CD4-positive, alpha-beta T cell treated with Interferon alpha-2 for 1 hour (primary cell): Measurements from ENCODE around the gene SYVN1.
A peak's percentile ranks its signal among the peaks of the same experiment; 100 is the strongest.
"Not testable (repeated sequence)": the region's sequence is repeated elsewhere in the genome, so short reads cannot be mapped to it uniquely, and the experiment has no call there.

Experiments
- DNase-seq, 2 donors: peaks; one replicate each; pipeline ENCODE4 v3.0.0-alpha.2; 2020 to 2022

SYVN1 gene

GRCh38 chr11:65134240-65134951 lies at the start of gene SYVN1:
Gene SYVN1 (minus strand): TSS chr11:65134519. CDS start chr11:65133601, 918 bp downstream.
- DNase-seq: peak; percentile 88 to 93

DNA sequence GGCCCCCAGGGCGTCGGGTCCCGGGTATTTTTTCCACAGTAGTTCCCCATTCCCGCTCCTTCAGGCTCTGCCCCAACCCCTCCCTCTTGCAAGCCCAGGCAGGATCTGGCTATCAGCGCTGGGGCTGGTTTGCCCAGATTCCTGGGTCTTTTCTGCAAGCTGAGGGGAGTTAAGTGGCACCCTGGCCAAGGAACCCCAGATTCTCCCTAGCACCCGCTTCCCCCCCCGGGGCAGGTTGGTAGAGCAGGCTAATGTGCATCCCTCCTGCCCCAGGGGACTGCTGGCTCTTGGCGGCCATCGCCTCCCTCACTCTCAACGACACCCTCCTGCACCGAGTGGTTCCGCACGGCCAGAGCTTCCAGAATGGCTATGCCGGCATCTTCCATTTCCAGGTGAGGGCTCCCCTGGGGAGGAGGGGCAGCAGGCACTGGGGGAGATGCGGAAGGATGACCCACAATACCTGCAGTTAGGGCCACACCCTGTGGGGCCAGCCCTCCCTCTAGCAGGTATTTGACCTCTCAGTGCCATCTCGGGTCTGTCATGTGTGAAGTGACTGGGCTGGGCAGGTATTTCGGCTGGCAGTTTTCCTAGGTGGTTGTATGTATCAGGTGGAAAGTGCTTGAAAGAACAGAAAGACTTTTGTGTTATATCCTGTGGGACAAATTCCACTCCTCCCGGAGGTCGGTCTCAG lies 49.0 kb upstream of the SYVN1 start:
- DNase-seq: no peak

DNA sequence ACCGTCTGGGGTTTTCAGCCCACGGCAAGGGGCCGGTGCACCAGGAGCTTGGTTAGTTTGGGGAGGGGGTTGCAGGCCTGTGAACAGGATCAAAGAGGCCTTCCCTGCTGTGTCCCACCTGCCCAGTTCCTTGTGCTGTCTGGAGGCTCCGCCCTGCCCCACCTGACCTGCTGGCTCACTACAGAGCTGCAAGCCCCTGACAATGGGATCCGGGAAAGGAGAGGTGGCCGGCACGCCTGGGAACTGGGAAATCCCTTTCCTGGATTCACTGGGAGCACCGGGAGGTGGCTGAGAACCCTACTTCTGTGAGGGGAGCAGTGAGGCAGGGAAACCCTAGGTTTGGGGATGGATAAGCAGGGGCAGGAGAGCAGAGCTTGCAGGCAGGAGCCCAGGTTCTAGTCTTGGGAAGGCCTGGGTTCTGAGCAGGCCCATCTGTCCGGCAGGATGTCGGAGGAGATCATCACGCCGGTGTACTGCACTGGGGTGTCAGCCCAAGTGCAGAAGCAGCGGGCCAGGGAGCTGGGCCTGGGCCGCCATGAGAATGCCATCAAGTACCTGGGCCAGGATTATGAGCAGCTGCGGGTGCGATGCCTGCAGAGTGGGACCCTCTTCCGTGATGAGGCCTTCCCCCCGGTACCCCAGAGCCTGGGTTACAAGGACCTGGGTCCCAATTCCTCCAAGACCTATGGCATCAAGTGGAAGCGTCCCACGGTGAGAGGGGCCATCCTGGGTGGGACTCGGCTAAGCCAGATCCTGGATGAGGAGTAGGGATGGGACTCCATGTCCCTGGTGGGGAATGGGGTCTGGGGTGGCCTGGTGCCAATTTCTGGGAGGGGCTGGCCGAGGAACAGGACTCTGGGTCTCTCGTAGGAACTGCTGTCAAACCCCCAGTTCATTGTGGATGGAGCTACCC lies 48.2 kb upstream of the SYVN1 start:
- no peak for DNase-seq

GRCh38 chr11:65181569-65182257 lies 47.4 kb upstream of the SYVN1 start, which contains the start of gene CAPN1:
Gene CAPN1 (plus strand): TSS chr11:65181928. CDS start chr11:65182702, 774 bp downstream.
- DNase-seq: peak; percentile 60 to 83

DNA sequence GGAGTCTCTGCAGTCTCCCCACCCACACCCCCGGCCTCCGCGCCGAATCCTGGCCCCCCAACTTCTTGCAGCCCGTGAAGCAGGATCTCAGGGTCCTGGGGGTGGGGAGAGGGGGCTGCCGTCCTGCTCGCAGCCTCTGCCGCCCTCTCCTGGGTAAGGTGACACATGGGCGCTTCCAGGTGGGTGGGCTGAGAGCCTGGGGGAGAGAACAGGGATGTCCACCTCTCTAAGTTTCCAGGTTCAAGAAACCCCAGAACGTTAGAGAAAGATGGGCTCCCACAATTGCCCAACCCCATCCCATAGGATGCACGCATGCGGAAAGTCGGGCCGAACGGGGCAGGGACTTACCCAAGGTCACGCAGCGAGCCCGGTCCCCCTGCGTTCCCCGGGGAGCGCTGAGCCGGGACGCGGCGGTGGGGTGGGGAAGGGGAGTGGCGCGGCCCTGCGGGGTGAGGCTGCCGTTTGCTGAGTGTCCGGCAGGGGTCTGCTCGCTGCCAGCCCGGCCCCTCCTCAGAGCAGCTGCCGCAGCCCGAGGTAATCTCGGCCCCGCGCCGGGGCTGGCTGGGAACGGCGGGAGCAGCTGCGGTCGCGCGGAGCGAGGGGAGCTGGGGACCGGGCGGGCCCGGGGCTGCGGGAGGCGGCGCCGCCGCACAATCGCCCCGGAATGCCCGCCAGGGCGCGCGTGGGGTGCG lies 46.7 kb upstream of the SYVN1 start:
- DNase-seq: peak; percentile 59 to 66

DNA sequence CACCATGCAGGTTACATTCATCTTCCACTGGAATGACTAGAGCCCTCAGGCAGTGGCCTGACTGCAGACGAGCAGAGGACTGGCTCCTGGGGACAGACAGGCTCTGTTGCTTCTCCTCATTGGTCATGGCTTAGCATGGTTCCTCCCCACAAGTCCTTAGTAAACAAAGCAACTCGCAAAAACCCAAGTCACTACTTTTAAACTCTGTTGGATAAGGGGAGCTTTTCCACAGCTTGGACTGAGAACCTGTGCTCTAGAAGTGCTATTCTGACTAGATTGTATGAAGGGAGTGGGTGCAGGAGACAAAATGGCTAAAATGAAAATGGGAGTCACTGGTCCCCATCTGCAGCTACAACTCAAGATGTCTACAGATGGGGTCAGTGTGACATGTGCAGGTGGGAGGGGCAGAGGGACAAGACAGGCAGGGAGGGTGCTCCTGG lies 40.3 kb upstream of the SYVN1 start:
- DNase-seq: not testable (repeated sequence)

DNA sequence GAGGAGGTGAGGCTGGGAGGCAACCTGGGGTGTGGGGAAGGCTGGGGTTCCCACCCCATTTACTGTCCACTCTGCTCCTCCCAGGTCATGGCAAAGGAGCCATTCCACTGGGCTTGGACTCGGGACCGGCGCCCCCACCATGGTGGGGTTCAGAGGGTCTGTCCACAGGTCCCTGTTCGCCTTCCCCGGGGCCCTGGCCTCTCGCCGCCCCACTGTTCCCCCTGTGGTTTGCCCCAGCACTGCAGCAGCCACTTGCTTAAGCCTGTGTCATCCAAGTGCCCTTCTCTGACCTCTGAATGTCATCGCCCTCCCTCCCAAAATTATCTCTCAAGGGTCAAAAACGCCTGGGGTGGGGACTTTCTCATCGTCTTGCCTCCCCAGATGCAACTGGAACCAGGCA lies 38.3 kb upstream of the SYVN1 start:
- DNase-seq: no peak

DNA sequence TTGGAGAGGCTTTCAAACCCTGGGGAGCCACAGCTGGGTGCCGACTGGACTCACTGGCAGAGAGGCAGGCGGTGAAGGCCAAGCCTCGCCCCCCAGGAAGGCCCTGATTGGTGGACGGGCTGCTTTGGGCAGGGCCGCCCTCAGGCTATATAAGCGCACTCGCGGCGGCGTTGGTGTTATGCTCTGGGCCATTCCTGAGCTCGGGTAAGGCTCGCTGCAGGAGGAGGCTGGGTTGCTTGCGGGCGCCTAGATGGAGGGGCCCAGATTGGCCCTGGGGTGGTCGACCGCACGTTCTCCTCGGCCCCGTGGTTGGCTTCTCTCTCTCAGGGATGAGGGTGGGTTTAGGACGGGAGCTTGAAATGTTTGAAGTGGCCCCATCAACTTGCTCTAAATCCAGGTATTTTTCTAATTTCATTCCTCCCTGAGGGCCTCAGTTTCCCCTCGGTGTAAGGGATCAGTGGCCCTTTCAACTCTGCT lies 35.8 kb upstream of the SYVN1 start, which contains the start of gene SPDYC:
TSS of gene SPDYC (plus strand) at position 176 of the 477 bp plus-strand sequence. CDS start 1,125 bp downstream, outside the sequence.
- DNase-seq: no peak

DNA sequence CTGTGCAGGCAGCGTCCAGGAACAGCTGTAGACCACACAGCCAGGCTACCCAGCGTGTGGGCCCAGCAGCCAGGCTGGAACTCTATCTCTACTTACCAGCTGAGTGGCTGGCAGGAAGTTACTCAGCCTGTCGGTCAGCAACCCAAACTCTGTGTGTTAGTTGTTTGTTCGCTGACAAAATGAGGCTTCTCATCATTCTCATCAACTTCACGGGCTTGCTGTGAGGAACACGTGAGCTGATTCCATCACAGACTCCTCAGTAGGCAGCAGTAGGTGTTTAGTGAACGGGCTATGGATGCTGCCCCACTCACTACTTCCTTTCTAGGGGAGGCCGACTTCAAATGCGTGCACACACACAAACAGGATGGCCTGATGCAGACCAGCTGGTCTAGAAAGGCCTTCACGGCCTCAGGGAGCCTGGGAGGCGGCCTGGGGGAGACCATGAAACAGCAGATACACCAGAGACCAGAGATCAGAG lies 34.9 kb upstream of the SYVN1 start:
- DNase-seq: no peak

- no peak for DNase-seq
Observed at GRCh38 chr11:65167656-65168055, 33.3 kb upstream of the SYVN1 start.

DNA sequence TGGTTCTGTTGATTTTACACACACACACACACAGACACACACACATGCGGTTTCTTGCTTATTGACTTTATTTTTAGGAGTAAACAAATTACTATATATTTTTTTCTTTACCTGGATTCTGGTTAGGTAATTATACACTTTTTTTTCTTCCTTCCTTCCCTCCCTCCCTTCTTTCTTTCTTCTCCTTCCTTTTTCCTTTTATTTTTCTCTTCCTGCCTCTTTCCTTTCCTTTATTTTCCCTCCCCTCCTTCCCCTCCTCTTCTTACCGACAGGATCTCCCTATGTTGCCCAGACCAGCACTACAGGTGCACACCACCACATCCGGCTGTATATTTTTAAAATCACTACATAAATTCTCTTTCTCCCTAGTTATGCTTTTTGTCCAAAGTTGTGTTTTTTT lies 32.6 kb upstream of the SYVN1 start:
- DNase-seq: no peak

DNA sequence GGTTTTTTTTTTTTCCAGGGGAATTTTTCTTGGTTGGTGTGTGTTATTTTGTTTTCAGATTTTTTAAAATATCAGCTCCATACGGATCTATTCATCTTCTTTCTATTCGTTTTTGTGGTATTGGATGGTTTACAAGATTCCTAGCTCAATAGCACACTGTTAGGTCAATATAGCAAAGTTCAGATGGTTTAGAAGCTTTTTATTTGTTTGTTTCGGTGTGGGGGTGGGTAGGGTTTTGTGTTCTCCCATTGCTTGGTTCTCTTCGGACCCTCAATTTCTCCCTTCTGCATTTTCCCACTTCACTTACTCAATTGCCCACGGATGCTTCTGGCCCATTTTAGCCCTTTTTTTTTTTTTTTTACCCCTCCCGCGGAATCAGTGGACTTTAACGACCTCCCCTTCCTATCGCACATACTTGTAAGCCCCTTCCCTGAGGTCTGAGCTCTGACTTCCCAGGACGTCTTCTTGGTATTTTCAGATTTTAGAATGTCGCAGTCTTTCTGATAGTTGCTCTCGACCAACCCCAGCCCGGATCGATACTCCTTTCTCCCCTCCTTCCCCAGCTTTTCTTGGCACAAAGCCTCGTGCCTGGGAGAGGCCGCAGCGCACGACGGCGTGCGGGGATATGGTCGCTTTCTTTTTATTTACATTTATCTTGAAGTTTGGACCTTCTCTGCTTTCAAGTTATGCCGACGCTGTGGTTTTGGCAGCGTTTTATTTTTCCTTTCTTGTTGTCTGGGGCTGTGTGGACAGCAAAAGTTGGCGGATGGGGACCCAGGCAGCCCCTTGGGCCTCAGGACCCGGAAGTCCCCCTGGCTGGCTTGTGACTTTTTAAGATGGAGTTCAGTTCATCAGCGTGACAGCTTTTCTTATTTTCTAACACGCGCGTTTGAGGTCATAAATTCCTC lies 31.3 kb upstream of the SYVN1 start:
- DNase-seq: no peak

GRCh38 chr11:65163684-65164083 lies 29.4 kb upstream of the SYVN1 start:
- no peak for DNase-seq

- DNase-seq: no peak
Observed at GRCh38 chr11:65160643-65161042, 26.3 kb upstream of the SYVN1 start.

DNA sequence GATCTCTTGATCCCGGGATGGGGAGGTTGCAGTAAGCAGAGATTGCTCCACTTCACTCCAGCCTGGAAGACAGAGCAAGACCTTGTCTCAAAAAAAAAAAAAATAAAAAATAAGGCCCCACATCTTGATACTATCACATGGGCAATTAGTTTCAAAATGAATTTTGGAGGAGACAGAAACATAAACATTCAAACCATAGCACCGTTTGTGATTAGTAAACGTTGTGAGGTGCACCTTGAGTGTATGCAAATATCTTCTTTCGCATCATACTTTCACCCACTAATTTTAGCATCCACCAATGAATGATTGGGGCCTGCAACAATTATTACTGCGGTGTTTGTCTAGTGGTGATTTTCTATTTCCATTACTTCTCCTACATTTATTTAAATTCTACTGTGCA lies 24.7 kb upstream of the SYVN1 start:
- DNase-seq: no peak

- no peak for DNase-seq
Observed at GRCh38 chr11:65157336-65157735, 23.0 kb upstream of the SYVN1 start.

- DNase-seq: no peak
Observed at GRCh38 chr11:65156926-65157325, 22.6 kb upstream of the SYVN1 start.

DNA sequence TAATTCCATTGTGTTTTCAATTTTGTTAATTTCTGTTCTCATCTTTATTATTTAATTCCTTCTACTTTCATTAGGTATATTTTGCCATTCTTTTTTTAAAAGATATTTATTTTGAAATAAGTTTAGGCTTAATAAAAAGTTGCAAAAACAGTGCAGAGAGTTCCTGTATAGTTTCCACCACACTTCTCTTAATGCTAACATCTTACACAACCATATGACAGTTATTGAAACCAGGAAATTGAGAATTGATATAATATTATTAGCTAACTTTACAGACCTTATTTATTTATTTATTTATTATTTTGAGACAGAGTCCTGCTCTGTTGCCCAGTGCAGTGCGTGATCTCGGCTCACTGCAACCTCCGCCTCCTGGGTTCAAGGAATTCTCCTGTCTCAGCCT lies 21.9 kb upstream of the SYVN1 start:
- no peak for DNase-seq

DNA sequence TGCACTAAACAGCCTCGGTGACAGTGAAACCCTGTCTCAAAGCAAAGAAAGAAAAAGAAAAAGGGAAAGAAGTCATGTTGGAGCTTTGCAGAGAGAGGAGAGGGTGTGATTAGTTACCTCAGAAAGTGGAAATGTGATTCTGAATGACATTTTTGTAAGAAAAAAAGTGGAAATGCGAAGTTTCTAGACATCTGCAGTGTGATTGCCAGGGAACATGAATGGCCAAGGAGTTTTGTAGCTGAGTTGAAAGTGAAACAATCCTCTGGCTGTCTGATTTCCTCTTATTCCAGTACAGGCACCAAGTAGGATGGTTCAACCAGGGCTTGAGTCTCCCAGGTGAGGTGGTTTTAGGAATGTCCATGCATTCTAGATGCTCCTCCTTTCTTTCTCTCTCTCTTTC lies 17.8 kb upstream of the SYVN1 start:
- no peak for DNase-seq

DNA sequence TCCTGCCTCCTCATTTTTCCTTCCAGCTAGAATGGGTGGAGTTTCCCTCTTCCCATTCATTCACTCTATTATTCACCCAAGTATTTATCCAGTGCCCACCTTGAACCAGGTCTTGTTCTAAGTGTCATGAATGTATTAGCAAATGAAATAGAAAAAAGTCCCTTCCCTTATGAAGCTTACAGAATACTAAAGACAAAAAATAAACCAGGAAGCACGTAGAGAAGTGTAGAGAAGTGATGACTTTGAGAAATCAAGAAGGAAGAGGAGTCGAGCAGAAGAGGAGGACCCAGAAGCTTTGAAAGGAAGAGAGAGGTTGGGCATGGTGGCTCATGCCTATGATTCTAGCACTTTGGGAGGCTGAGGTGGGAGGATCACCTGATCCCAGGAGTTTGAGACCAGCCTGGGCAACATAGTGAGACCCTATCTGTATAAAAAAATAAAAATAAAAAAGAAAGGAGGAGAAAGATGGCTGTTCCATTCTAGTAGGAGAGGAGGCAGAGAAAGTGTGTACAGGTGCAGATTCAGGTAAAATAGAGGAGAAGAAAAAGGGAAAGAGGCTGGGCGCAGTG lies 17.1 kb upstream of the SYVN1 start:
- DNase-seq: no peak
